ENCODE results near the gene LCN10.

LCN10 gene

DNA sequence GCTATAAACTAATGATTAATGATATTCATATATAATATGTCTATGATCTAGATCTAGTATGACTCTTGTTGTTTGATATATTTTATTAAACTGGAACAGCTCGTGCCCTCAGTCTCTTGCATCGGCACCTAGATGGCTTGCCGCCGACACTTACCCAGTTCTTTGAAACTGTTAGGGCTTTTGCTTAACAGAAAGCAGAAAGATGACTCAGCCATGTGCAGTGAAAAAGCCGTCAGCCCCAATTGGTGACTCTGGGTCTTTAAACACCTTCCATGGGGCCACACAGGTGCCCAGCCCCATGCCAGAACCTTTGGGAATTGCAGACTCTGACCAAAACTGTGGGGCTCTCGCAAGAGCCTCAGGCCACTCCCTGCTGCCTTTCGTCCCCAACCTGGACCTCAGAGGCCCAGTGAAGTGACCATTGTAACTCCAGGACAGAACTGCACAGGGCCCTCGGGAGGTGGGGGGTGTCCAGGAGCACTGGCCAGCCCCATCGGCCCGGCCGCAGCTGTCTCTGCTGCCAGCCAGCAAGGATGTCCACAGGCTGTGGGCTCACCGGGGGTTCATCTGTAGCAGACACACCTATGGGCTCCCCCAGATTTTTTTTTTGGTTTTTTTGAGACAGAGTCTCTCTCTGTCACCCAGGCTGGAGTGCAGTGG is 7.8 kb downstream of the LCN10 start:
- no peak for DNase-seq

DNA sequence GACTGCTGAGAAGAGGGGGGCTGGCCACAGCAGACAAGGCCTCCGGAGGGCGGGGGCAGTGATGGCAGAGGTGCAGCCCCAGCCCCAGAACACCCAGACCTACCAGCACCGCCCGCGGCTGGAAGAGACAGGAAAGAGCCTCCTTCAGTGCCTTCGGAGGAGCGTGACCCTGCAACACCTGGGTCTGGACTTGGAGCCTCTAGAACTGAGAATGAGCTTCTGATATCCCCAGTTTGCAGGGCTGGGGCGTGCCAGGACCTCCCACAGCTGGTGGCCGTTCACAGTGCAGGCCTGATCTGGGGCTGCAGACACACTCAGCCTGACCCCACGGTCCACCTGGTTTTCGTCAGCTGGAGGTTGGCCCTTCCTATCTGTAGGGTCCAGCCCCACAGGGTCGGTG is 9.1 kb downstream of the LCN10 start:
- no peak for DNase-seq

DNA sequence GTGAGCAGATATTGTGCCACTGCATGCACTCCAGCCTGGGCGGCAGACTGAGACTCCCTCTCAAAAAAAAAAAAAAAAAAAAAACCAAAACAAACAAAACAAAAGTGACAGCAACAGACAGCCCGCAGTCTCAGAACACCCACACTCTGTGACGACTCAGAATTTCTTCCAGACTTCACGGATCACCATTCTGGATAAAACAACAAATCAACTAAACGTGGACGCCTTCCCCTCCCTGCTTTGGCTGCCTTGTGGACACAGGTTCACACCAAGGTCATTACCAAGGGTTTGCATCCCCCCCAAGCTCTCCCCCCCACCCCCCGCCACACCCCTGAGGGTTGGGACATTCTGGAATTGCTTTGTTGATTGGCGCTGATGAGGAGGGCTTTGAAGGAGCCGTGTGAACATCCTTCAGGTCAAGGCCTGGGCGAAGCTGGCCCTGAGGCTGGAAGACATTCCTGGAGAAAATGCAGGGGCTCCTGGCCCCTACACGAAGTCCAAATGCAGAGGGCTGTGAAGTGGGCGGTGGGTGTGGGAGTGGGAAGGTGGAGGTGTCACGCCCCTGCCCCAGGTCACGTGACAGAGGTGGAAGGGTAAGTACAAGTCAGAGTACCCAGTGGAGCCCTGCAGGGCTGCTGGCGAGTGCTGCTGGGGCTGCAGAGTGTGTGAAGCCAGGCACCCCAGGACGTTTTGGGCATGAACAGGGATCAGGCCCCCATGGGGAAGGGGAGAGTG is 10.1 kb downstream of the LCN10 start:
- DNase-seq: no peak

DNA sequence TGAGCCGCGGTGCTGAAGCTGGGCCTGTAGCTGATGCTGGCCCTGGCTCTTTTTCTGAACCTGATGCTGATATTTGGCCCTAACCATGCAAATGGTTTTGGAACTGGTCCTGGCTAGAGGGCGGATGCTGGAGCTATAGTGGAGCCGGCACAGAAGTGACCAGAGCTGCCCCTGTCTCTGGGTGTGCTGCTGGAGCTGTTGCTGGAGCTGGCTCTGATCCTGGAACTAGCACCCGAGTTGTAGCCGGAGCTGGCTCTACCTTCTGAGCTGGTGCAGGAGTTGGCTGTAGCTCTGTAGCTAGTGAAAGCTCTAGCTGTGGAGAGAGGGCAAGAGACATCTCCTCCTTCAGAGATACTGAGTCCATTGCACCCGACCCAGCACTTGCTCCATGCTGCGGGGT is 12.8 kb downstream of the LCN10 start:
- no peak for DNase-seq

DNA sequence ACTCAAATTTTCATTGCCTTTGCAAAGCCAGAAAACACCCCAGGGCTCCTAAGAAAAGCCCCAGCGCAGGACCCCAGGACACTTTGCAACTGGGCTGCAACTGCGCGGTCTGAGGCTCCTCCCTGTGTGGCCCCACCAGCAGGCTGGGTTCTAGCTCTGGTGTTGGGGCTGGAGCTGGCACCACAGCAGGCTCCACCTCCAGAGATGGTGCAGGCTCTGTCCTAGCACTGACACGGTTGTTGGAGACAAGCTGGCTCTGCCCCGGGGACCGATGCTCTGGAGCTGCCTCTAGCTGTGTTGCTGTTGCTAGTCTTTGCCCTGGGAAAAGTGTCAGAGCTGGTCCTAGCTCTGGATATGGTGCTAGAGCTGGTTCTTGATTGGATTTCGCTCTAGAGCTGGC is 13.6 kb downstream of the LCN10 start:
- no peak for DNase-seq

DNA sequence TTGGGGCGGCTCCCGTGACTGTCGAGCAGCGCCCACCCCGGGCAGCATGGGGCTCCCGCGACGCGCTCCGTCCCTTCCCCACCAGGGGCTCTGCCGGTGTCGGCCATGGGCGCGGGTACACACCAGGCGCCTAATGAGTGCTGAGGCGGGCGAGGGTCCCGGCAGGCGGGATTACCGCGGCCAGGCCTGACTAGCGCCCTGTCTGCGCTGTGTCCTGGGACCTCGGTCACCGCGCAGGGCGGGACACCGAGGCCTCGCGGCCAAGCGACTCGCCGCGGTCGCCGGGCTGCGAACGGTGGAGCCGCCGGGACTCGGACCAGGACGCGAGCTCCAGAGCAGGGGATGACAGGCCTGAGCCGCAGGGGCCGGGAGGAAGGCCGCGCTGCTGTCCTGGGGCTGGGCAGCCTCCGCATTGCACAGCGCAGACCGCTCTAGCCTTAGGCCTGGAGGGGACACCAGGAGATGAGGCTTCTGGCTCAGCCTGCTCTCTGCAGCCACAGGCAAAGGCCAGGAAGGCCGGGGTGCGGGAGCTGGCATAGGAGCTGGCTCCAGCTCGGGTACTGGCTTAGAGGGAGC is 14.1 kb downstream of the LCN10 start:
- DNase-seq: no peak

DNA sequence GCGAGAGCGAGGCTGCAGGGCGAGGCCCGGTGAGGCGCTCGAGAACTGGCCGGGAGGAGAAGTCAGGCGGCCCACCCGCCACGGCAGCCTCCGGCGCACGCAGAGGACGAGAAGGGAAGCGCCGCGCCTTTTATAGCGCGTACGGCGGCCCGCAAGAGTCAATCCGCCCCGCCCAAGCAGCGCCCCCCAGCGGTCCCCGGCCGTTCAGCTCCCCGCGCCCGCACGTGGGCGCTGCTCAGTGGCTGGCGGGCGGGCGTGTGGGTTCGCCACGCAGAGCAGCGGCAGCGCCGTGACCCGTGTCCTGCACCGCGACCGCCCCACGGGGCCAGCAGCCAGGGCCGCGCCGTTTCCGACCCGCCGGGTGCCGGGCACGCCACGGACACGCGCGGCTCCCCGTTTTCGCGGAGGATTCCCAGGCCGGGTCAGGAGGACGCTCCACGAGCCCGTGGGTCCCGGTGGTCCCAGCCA is 14.6 kb downstream of the LCN10 start:
- peak; percentile 87 for DNase-seq

DNA sequence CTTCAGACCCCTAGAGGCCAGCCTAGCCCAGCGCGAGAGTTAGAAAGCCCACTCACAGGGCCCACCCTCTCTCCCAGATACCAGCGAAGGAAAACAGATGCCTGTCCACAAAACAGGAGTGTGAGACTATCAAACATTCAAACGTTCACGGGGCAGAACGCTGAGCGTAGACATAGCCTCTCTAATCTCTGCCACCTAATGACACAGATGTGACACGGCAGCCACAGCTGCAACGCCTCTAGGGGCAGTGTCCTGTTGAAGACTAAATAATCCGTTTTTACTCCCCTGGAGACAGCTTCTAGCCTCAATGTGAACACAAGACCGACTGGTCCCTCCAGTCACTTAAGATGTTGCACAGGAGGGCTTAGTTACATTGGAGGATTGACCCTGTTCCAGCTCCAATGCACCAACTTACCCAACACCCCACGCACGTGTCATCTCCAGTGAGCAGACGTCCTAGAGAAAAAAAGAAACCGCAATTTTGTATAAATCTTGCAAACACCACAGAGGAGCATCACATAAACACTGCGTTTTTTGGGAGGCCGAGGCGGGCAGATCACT is 16.0 kb downstream of the LCN10 start:
- no peak for DNase-seq

DNA sequence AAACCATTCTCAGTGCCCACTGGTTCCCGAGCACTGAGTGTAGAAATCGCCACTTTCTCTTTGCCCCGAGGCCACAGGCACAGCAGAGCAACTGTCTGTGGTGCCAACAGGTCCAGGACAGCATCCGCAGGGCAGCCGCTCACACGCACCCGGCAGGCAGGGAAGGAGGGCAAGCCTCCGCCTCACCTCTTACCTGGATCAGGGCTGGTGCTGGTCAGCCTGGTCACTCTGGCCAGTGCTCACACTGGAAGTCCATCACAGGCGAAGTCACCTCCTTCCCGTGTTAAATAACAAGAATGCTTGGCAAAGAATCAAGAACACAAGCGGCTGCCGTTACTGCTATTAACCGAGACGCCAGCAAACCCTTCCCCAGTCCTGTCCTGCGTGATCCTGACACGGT is 16.6 kb downstream of the LCN10 start:
- DNase-seq: no peak

DNA sequence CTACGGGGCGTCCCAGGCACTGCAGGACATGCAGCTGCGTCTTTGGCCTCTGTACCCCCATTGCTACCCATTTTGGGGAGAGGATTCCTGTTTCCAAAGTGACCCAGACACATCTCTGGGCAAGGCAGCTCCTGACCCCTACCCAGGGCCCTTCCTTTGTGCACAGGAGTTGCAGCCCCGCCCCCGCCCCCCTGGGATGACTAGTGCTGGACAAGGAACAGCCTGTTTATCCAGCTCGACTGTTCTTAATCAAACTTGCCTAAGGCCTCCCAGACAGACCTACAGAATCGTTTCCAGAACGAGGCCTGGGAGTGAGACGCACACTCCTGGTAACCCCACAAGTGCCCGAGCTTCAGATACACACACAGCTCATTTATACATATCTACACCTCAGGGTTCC is 17.1 kb downstream of the LCN10 start:
- DNase-seq: no peak

DNA sequence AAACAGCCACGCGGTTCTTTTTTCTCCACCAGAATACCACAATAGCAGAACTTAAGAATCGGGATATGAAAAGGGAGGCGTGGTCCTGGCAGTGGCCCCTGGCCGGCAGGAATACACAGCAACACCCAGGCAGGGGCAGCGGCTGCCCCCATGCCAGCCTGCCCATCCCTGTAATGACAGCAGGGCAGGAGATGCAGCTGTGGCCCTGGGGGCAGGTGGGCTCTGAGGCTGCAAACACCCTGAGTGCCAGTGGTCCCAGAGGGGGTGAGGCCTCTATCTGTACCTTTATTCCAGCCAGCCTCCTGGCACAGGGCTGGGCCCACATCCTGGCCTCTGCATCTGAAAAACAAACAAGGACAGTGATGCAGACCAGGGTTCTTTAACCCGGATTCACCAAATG is 18.0 kb downstream of the LCN10 start:
- DNase-seq: no peak

DNA sequence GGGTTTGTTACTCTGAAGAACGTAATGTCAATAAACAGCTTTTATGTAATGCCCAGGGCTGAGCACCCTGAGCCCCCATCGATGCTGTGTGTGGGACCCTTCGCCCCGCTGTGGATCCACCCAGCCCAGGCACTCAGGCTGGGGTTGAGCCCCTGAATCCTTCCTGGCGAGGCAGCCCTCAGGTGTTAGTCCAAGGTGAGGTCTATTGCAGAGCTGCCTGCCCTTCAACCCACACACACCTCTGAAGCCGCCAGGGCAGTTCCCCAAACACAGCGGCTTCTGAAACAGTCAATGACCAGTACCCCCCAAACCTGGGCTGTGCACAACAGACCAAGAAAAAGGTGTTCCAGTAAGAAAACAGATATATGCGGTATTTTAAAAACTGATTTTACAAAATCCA is 18.8 kb downstream of the LCN10 start:
- DNase-seq: no peak

DNA sequence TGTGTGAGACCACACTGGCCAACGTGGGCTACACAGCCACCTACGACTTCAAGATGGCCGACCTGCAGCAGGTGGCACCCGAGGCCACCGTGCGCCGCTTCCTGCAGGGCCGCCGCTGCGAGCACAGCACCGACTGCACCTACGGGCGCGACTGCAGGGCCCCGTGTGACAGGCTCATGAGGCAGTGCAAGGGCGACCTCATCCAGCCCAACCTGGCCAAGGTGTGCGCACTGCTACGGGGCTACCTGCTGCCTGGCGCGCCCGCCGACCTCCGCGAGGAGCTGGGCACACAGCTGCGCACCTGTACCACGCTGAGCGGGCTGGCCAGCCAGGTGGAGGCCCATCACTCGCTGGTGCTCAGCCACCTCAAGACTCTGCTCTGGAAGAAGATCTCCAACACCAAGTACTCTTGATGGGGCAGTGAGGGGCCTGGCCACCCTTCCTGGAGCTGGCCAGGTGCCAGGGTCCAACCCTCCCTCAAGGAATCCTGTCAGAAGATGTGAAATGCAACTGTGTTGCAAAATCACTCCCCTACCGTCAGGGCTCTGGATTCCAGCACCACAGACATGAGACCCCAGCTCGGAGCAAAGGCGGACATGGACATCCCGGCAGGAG is 19.3 kb downstream of the LCN10 start:
- DNase-seq: no peak

DNA sequence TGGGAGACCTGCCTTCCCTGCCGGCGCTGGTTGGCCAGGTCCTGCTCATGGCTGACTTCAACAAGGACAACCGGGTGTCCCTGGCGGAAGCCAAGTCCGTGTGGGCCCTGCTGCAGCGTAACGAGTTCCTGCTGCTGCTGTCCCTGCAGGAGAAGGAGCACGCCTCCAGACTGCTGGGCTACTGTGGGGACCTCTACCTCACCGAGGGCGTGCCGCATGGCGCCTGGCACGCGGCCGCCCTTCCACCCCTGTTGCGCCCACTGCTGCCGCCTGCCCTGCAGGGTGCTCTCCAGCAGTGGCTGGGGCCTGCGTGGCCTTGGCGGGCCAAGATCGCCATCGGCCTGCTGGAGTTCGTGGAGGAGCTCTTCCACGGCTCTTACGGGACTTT is 19.8 kb downstream of the LCN10 start:
- no peak for DNase-seq

DNA sequence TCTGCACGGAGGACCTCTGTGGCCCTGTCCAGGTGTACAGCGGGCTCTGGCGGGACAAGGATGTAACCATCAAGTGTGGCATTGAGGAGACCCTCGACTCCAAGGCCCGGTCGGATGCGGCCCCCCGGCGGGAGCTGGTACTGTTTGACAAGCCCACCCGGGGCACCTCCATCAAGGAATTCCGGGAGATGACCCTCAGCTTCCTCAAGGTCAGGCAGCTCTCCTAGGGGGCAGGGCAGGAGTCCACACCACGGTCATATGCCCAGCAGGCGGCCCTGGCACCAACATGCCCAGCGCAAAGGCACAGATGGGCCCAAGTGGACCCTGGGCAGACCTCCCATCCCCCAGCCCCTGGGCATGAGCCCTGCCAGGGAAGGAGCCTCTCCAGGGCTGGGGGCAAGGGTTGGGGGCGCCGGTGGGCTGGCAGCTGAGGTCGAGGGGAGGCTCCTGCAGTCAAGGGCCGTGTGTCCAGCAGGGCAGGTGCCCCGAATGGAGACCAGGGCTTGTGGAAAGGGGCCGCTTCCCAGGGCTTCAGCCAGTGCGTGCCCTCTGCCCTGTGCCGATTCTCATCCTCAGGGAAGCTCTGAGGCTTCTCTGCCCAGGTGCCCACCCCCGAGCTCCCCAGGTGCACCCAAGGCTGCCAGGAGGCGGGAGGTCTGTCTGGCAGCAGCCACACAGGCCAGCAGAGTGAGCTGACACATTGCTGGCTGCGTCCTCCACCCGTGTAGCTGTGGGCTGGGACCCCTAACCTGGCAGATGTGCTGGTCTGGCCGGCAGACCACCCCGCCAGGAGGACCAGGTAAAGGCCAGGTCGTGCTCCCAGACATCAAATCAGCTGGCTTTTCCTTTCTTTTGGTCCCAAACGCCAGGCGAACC is 20.4 kb downstream of the LCN10 start:
- DNase-seq: no peak

DNA sequence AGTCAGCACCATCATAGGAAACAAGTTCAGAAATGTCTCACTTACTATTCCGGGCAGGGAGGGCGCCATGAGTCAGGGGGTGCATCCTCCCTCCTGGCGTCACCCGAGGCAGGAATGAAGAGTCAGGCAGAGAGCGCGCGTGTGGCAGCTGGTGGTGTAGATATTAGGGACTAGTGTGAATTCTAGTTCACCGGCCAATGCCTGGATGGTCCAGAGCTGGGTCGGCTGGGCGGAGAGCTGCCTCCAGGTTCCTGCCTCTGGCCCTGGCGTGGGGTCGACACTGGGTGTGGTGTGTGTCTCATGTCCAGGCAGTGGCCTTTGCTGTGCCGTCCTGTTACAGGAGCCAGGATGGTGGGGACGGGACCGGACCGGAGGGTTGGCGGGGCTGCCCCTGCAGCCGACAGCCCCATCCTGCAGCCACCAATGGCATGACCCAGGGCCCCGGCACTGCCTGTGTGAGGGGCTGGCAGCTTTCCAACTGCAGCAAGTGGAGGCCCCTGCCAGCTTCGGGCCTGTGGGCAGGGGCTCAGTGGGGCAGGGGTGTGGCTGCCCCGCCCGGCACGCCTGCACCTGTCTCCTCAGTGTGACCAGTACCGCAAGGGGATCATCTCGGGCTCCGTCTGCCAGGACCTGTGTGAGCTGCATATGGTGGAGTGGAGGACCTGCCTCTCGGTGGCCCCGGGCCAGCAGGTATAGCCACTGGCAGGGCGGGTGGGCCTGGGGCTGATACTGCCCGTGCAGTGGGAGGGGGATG is 21.2 kb downstream of the LCN10 start:
- DNase-seq: no peak

DNA sequence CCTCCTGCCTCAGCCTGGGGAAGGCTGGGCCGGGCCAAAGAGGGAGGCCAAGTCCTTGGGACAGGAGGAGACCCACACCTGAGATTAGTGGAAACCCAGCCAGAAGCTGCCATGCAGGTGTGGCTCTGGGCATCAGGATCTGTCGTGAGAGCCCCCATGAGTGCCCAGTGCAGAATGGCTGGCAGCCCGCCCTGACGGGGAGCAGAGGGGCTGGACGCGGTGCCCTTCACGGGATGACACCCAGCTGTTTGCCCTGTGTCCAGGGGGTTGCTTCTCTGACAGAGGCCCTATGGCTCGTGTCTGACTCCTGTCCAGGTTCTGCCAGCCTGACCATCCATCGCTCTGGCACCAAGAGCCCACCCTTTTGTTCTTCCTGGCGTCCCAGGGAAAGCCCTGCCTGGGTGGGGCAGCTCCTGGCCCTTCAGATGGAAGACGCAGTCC is 21.8 kb downstream of the LCN10 start:
- DNase-seq: no peak

DNA sequence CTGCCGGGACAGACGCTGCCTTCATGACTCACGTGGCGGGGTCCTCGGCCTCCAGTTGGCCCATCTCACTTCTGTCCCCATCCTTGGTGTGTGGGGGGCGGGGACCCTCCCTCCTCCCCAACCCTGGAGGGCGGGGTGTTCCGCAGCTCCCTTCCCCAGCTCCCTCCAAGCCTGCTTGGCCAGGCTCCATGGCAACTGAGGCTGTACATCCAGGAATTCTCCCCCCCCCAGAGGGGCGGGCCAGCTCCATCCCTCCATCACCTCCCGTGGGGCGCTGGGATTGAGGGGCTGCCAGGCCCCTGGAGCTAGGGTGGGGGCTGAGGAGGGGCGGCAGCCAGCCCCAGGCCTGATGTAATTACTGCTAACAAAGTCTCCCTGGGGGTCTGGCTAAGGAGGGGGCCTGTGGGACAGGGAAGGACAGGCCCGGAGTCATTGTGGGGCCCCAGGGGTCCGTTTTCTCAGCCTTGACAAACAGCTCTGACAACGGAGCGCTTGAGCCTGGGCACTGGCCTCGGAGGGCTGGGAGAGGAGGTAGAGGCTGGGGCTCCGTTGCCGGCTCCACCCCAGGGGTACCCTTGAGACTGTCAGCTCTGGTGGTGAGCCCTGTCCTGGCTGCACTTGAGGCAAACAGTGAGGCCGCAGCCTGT is 22.4 kb downstream of the LCN10 start:
- DNase-seq: peak; percentile 45

DNA sequence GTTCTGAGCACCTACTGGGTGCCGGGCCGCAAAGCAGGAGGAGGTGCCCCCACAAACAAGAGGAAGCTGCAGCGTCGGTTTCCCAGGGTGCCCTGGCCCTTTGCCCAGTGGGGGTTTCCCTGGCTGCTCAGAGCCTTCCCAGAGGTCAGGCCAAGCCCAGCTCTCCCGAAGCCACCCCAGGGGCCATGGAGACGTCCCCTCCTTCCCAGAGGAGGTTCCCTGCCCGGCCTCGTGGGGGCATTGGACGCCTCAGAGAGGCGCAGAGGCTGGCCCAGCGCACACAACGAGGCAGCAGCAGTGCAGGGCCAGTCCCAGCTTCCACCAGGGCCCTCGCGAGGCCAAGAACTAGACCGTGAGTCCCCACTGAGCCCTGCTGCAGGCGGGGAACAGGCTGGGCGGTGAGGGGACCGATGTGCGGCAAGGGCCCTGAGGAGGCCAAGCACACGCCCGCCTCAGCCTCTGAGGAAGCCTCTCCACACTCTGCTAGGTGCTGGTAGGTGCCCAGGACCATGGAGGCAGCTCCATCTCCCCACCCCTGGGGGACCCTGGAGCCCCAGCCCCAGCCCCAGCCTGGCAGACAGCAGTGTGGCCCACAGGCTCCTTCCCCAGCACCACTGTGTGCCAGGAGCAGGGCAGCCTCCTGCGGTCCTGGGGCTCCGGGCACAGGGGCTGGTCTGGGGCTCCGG is 23.4 kb downstream of the LCN10 start:
- DNase-seq: no peak

DNA sequence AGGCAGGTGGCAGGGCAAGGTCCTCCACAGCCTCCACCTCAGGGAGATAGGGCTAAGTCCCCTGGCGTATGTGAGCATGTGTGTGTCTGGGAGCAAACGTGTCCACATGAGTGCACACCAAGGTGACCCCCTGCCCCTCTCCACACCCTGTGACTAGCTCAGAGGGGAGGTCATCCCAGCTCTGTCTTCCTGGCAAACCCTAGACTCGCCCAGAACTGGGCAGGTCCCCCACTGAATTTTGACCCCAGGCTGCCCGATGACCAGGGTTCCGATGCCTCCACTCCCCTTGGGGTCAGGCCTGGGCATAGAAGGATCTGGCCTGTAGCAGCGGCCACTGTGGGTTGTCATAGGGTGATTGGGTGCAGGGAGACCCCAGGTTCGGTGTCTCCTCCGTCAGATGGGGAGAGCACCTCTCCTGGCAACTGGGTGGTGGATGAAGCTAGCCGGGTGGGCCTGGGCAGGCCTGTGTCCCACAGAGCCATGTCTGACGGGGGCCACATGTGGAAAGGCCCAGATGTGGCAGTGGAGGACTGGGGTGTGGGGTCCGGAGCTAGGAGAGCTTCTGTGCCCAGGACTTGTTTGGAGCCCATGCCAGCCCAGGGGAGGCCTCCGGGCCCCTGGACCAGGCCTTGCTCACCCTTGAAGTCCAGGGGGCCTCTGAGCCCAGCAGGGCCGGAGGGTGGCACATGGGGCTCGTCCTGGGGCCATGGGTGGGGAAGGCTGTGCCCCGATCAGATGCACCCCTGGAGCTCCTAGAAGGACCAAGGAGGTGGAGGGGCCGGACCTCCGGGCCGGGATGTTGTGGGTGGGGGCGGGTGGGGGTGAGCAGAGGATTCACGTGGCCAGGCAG is 24.2 kb downstream of the LCN10 start:
- DNase-seq: no peak
